ENCODE measurements around the gene SMARCA4. TPM values are rescaled to one million over a fixed set of nuclear protein-coding genes. Genes with fewer than 3 reads are reported as not detected.

Gene SMARCA4
- total RNA-seq, 2 experiments from 2014 or later: 409 to 554 TPM

DNA sequence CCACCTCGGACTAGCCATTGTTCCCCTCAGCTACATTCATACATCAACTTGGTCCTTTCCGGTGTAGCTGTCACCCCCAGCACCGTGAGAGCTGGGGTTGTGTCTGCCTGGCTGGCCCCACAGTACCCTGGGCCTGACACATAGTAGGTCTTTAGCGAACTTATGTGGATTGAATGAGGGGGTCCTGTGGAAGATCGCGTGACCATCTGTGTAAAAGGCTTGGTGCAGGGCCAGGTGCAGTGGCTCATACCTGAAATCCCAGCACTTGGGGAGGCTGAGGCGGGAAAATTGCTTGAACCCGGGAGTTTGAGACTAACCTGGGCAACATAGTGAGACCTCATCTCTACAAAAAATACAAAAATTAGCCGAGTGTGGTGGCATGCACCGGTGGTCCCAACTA, 2.0 kb downstream of the SMARCA4 start:
- BruUV-seq (replicated peaks): no TSS peak
- peaks cover 46% of the 10 kb centered on the region for H3K36me3 ChIP-seq (ENCODE audit: insufficient read depth, low read length)
- no peaks in the 10 kb centered on the region for H4K20me1 ChIP-seq (ENCODE audit: insufficient read depth, low read length)
- H3K79me2 ChIP-seq (ENCODE audit: insufficient read depth, low read depth, low read length): peaks cover 75% of the 10 kb centered on the region
- H3K4me1 ChIP-seq (ENCODE audit: insufficient read depth, low read length, poor library complexity, severe bottlenecking): peaks cover 59% of the 10 kb centered on the region
- ChIA-PET CTCF (ENCODE audit: unreplicated experiment) (no interaction called here), POLR2A (interaction anchor here (0.8 to 1.3 kb wide), 5 partner anchors 10 to 23 kb away, joined by 3 to 7 read pairs (median 4); no protein-coding TSS in a partner anchor)
- H3K9me2 ChIP-seq (ENCODE audit: insufficient read depth, low read length): no peaks in the 10 kb centered on the region
- DNase-seq (ENCODE audit: low spot score): no peak
- no peaks in the 10 kb centered on the region for H3K9me3 ChIP-seq (ENCODE audit: low read length)
- intact Hi-C loops (cut with micrococcal nuclease; ENCODE audit: unreplicated experiment): loop anchor here (1.0 kb wide), 1 partner anchor 17 kb away; no protein-coding TSS in a partner anchor
- peak overlapping the region; percentile 99 for H3K27ac ChIP-seq (ENCODE audit: low read depth, low read length, poor library complexity, severe bottlenecking)
- no peak overlapping the region for H2AFZ ChIP-seq (ENCODE audit: low read length)
- peak overlapping the region; percentile 76 for H3K4me2 ChIP-seq (ENCODE audit: low read length)
- TF ChIP-seq EZH2phosphoT487 (IDR thresholded peaks at IDR 0.05; ENCODE audit: borderline replicate concordance, low read depth, low read length): no peak
- TF ChIP-seq, protein P1, sequence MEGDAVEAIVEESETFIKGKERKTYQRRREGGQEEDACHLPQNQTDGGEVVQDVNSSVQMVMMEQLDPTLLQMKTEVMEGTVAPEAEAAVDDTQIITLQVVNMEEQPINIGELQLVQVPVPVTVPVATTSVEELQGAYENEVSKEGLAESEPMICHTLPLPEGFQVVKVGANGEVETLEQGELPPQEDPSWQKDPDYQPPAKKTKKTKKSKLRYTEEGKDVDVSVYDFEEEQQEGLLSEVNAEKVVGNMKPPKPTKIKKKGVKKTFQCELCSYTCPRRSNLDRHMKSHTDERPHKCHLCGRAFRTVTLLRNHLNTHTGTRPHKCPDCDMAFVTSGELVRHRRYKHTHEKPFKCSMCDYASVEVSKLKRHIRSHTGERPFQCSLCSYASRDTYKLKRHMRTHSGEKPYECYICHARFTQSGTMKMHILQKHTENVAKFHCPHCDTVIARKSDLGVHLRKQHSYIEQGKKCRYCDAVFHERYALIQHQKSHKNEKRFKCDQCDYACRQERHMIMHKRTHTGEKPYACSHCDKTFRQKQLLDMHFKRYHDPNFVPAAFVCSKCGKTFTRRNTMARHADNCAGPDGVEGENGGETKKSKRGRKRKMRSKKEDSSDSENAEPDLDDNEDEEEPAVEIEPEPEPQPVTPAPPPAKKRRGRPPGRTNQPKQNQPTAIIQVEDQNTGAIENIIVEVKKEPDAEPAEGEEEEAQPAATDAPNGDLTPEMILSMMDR (conservative IDR thresholded peaks at IDR 0.05; ENCODE audit: low read length): no peak
- peak overlapping the region; percentile 87 for H3K4me3 ChIP-seq (ENCODE audit: low read depth, low read length, poor library complexity, severe bottlenecking)

DNA sequence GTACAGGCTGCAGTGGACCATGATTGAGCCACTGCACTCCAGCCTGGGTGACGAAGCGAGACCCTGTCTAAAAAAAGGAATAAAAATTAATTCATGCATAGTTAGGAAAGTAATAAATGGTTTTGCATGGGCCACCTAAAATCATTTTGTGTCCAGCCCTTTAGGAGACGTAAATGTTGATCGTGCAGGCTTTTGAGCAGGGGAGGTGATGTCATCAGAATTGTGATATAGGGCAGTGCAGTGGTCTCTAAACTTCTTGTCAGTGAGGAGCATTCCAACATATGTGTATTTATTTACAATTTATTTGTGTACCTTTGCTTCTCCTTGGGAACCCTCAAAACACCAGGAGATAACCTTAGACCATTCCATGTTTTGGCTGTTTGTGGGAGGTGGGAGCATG, 3.0 kb downstream of the SMARCA4 start:
- BruUV-seq (replicated peaks): no TSS peak
- DNase-seq (ENCODE audit: low spot score): no peak
- TF ChIP-seq, protein P1 (conservative IDR thresholded peaks at IDR 0.05; ENCODE audit: low read length): no peak
- TF ChIP-seq EZH2phosphoT487 (IDR thresholded peaks at IDR 0.05; ENCODE audit: borderline replicate concordance, low read depth, low read length): no peak
- POLR2A ChIA-PET: interaction anchor here (0.7 to 1.2 kb wide), 5 partner anchors 12 to 24 kb away, joined by 3 to 7 read pairs (median 4); no protein-coding TSS in a partner anchor
- Histone ChIP-seq H3K36me3 (ENCODE audit: insufficient read depth, low read length) (peaks cover 46% of the 10 kb centered on the region), H3K9me2 (ENCODE audit: insufficient read depth, low read length) (no peaks in the 10 kb centered on the region), H3K79me2 (ENCODE audit: insufficient read depth, low read depth, low read length) (peaks cover 85% of the 10 kb centered on the region), H4K20me1 (ENCODE audit: insufficient read depth, low read length) (no peaks in the 10 kb centered on the region), H2AFZ (ENCODE audit: low read length) (no peak overlapping the region), H3K9me3 (ENCODE audit: low read length) (no peaks in the 10 kb centered on the region), H3K4me2 (ENCODE audit: low read length) (peak overlapping the region; percentile 76), H3K4me3 (ENCODE audit: low read depth, low read length, poor library complexity, severe bottlenecking) (peak overlapping the region; percentile 87), H3K4me1 (ENCODE audit: insufficient read depth, low read length, poor library complexity, severe bottlenecking) (peaks cover 68% of the 10 kb centered on the region), H3K27ac (ENCODE audit: low read depth, low read length, poor library complexity, severe bottlenecking) (peak overlapping the region; percentile 99)
- intact Hi-C loops (cut with micrococcal nuclease; ENCODE audit: unreplicated experiment): loop anchor here (1.0 kb wide), 1 partner anchor 16 kb away; no protein-coding TSS in a partner anchor
- CTCF ChIA-PET (ENCODE audit: unreplicated experiment): interaction anchor here (0.6 kb wide), 1 partner anchor 123 kb away, joined by 3 read pairs; no protein-coding TSS in a partner anchor

DNA sequence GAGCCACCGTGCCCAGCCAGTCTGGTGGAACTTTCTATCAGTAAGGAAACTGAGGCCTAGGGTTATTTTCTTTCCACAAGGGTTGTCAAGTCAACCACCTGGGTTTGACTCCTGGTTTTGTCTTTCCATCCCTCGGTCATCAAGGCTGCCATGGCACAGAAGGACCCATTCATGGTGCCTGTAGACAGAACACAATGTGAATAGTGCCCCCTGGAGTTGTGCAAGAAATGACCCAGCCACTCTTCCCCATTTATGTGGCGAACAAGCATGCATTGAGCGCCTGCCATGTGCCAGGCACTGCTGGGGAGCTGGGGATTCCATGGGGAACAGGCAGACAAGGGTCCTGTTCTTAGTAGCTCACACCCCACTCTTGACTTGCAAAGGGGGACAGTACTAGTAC, 4.1 kb downstream of the SMARCA4 start:
- H3K36me3 ChIP-seq (ENCODE audit: insufficient read depth, low read length): peaks cover 50% of the 10 kb centered on the region
- H3K4me1 ChIP-seq (ENCODE audit: insufficient read depth, low read length, poor library complexity, severe bottlenecking): peaks cover 73% of the 10 kb centered on the region
- peak overlapping the region; percentile 76 for H3K4me2 ChIP-seq (ENCODE audit: low read length)
- H4K20me1 ChIP-seq (ENCODE audit: insufficient read depth, low read length): no peaks in the 10 kb centered on the region
- H3K4me3 ChIP-seq (ENCODE audit: low read depth, low read length, poor library complexity, severe bottlenecking): peak overlapping the region; percentile 87
- CTCF ChIA-PET (ENCODE audit: unreplicated experiment): no interaction called here
- H3K9me3 ChIP-seq (ENCODE audit: low read length): no peaks in the 10 kb centered on the region
- no peak overlapping the region for H2AFZ ChIP-seq (ENCODE audit: low read length)
- intact Hi-C loops (cut with micrococcal nuclease; ENCODE audit: unreplicated experiment): loop anchor here (5.0 kb wide), 1 partner anchor 373 kb away; no protein-coding TSS in a partner anchor
- BruUV-seq (replicated peaks): no TSS peak
- peak overlapping the region; percentile 99 for H3K27ac ChIP-seq (ENCODE audit: low read depth, low read length, poor library complexity, severe bottlenecking)
- no peaks in the 10 kb centered on the region for H3K9me2 ChIP-seq (ENCODE audit: insufficient read depth, low read length)
- H3K79me2 ChIP-seq (ENCODE audit: insufficient read depth, low read depth, low read length): peaks cover 91% of the 10 kb centered on the region
- TF ChIP-seq EZH2phosphoT487 (IDR thresholded peaks at IDR 0.05; ENCODE audit: borderline replicate concordance, low read depth, low read length): no peak
- TF ChIP-seq, protein P1 (conservative IDR thresholded peaks at IDR 0.05; ENCODE audit: low read length): peak; percentile 82
- DNase-seq (ENCODE audit: low spot score): no peak
- POLR2A ChIA-PET: interaction anchor here (1.3 to 4.2 kb wide), 2 partner anchors 11 to 14 kb away, joined by 4 to 43 read pairs; no protein-coding TSS in a partner anchor
